ENCODE data around the gene ERCC6L.

The ERCC6L gene

DNA sequence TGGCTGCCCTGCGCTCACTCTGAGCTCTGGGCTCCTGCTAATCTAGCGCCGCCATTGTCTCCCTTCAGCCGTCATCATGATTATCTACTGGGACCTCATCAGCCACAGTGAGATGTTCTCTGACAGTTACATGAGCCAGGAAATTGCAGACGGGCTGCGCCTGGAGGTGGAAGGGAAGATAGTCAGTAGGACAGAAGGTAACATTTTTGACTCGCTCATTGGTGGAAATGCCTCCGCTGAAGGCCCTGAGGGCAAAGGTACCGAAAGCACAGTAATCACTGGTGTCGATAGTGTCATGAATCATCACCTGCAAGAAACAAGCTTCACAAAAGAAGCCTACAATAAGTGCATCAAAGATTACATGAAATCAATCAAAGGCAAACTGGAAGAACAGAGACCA, 79.1 kb downstream of the ERCC6L start:
- no peak for DNase-seq (ENCODE audit: low read depth in 2 of 2)

DNA sequence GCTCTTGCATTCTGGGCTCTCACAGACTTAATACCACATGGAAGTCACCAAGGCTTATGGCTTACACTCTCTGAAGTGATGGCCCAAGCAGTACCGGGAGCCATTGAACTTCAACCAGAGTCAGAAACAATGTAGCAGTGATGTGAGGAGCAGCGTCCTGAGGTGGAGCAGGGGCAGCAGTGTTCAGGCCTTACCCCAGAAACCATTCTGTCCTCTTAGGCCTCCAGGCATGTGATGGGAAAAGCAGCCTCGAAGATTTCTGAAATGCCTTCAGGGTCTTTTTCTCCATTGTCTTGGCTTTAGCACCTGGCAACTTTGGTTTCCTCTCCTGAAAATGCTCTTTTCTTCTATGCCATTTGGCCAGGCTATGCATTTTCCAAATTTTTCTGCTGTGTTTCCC, 80.1 kb downstream of the ERCC6L start:
- DNase-seq (ENCODE audit: low read depth in 2 of 2), result no peak
